Coronary artery (tissue), 2 donors: Measurements from ENCODE around the gene BANF1.

Experiments used
- DNase-seq: peaks from one replicate; pipeline ENCODE4 v3.0.0-alpha.2; 2017; ENCODE audit warnings: low spot score
- H3K27ac ChIP-seq, 2 donors: fragments of 200-600 bp; sonication (generic); one replicate each; pipeline ENCODE4 v1.5.1; 2016 to 2019
- H3K4me3 ChIP-seq: fragments of 200-600 bp; sonication (generic); 2 replicates; pipeline ENCODE4 v1.5.1; 2016; ENCODE audit warnings: mild to moderate bottlenecking, moderate library complexity
- CTCF ChIP-seq: fragments of 200-600 bp; sonication (generic); IDR thresholded peaks from one replicate; pipeline ENCODE4 v1.5.1; 2019; ENCODE audit warnings: antibody characterized with exemption

Gene BANF1

GRCh38 chr11:66001942-66002647 is at the start of gene BANF1, which contains the start of gene EIF1AD:
TSS of gene BANF1 (plus strand) at chr11:66002503. CDS start at chr11:66003251, 748 bp downstream.
TSS of gene EIF1AD (minus strand) at chr11:66002157. CDS start at chr11:66000389, 1,768 bp downstream.
- Histone ChIP-seq H3K4me3 (peak within 1 kb of the TSS; percentile 88), H3K27ac (peak within 1 kb of the TSS; percentile 85 to 94)
- TF ChIP-seq CTCF = no peak
- DNase-seq = peak; percentile 97

GRCh38 chr11:65953471-65953870 is 48.8 kb upstream of the BANF1 start:
- DNase-seq = no peak
- no peak overlapping the region for H3K27ac ChIP-seq
- H3K4me3 ChIP-seq = no peak overlapping the region
- TF ChIP-seq CTCF = no peak

- Histone ChIP-seq H3K27ac (no peak overlapping the region), H3K4me3 (no peak overlapping the region)
- no peak for TF ChIP-seq CTCF
- DNase-seq = no peak
Measured at GRCh38 chr11:65954771-65955170, 47.5 kb upstream of the BANF1 start.

GRCh38 chr11:65958291-65958690 is 44.0 kb upstream of the BANF1 start:
- DNase-seq = no peak
- no peak overlapping the region for H3K27ac ChIP-seq
- no peak overlapping the region for H3K4me3 ChIP-seq
- no peak for TF ChIP-seq CTCF

- no peak for DNase-seq
- TF ChIP-seq CTCF = no peak
- Histone ChIP-seq H3K27ac (no peak overlapping the region), H3K4me3 (no peak overlapping the region)
Measured at GRCh38 chr11:65958774-65959420, 43.4 kb upstream of the BANF1 start.

- Histone ChIP-seq H3K4me3 (peak overlapping the region; percentile 100), H3K27ac (peak overlapping the region; percentile 86 to 96)
- TF ChIP-seq CTCF = no peak
- DNase-seq = no peak
Measured at GRCh38 chr11:65960824-65961266, 41.5 kb upstream of the BANF1 start.
